DMS 273 (cell line): ENCODE data around the gene EPB41L4B.
"Not testable (repeated sequence)": the region's sequence is repeated elsewhere in the genome, so short reads cannot be mapped to it uniquely, and the experiment has no call there.

Experiments
- DNase-seq: peaks from one replicate; lab custom pipeline; 2025; ENCODE audit not compliant: unreplicated experiment; lab: John Stamatoyannopoulos, UW

EPB41L4B gene

DNA sequence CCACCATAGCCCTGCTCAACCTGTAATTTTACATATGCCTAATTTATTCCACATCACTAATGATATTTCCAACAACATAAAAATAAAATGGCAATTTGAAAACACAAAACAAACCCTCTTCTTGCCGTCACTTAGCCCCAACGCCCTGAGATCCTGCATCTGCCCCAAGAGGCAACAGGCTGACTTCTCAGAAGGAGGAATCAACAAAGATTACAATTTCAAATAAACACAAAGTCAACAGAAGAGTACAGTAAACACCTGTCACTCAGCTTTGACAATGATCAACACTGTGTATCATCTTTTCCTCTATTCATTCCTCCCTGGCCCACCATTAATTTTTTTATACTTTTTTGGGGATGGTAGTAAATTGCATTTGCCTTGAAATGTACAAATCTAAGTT lies 19.8 kb downstream of the EPB41L4B start:
- DNase-seq: no peak

DNA sequence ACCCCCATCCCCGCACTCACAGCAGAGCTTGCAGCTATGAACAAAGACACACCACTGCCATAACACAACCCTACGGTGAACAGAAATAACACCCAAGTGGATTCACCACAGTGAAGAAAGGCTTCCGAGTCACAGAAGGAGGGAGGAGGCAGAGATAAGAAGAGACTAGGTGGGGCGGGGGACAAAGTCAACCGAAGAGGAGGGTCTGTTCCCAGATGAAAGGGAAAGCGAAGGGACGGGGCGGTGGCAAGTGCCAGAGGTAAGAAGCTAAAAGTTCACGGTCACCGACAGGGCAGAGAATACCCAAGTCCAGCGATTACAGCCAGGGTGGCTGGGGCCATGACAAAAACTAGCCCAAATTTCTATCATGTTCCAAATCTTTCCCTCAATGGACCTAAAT lies 21.0 kb downstream of the EPB41L4B start:
- DNase-seq: no peak

DNA sequence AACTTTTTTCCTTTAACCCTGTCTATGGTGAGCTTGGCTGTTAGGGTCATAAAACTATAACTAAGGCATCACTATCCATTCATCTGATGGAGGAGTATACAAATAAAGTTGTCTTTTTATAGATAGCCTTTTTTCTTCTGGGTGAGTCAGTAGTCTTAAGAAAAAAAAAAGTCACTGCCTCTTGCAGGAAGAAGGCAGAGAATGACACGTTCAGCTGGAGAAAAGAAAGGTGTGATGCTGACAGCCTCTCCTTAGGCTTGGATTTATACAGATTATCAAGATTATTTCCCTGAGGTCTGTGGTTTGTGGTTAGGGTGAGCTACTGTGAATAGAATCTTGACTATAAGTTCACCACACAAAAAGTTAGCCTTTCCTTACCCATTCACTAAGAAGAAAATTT lies 23.0 kb downstream of the EPB41L4B start:
- no peak for DNase-seq

DNA sequence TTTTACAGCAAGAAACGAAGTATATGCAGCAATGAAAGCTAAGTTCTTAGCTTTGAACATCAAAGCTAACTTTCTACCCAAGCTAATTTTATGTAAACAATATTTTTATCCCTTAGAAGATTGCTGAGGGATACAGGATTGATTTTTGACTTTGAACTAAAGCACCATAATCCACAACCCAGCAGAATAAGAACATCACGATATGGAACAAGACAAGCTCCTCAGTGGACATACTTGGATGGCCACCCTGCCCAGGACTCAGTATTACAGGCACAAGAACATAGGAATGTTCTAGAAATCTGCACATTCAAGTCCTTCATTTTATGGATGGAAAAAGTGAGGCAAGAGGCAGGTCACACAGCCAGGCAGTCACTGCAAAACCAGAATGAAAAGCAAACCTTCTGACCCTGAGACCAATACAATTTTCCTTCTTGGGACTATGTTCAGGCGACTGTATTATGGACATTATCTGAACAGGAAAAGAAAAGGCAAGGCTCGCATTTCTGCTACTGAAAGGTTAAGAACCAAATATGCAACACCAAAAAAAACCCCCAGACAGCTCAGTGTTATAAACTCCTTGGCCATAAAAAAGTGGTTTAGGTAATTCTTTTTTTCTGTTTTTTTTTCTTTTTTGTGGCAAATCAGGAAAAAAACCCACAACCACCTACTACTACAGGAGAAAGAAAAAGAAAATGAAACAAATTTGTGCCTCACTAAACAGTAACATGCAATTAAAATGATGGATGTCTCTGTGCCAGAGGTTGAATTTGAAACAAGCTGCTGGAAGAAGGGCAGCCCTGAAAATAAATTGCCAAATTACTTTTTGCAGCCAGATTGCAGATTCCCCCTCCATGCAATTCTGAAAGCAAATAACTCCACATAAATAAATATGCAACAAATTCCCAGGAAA lies 25.4 kb downstream of the EPB41L4B start:
- DNase-seq: no peak

DNA sequence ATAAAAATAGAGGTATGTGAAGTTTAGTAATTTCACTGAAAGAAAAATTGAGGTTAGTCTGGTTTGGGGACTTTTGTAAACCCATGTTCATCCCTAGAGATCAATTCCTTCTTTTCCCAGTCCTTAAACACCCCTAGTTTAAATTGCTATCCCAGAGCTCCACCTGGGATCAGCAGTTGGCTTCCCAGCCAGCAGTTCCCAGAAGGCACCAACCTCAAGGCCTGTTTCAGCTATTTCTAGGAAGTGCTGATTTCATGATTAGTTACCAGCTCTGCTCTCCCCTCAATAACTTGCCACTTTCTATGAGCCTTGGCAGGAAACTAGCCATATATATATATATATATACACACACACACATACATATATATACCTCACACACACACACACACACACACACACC lies 30.5 kb downstream of the EPB41L4B start:
- no peak for DNase-seq

DNA sequence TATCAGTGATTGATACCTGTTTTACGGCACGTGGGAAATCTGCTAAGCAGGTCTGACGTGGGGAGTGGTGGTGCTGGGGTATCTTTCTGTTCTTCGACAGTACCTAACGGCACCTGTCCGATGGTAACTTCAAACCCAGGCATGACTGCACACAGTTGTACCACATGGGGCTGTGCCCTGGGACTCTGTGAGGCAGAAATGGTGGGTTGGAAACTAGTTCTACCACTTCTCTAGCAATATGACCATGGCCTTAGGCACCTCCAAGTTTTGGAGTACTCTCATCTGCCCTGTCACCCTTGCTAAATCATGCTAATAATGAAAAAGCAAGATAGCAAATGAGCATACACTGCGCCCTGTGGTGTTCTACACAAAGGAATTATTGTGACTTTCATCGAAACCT lies 30.9 kb downstream of the EPB41L4B start:
- DNase-seq: no peak

DNA sequence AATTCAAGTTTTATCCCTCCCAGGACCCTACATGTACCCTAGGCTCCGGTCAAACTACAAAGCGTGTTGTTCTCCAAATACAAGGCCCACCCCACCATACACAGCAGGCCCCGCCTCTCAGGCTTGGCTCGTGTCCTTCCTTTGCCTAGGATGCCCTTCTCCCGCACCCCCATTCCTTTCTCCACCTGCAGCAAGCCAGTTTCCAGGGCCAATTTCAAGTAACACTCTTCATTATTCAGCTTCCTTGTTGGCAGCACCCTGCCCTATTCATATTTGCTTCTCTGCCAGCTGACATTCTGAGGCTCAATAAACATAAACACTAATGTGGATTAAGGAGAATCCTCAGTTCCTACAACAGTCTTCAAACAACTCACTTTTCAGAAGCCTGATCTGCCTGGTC lies 31.7 kb downstream of the EPB41L4B start:
- peak; percentile 7 for DNase-seq

DNA sequence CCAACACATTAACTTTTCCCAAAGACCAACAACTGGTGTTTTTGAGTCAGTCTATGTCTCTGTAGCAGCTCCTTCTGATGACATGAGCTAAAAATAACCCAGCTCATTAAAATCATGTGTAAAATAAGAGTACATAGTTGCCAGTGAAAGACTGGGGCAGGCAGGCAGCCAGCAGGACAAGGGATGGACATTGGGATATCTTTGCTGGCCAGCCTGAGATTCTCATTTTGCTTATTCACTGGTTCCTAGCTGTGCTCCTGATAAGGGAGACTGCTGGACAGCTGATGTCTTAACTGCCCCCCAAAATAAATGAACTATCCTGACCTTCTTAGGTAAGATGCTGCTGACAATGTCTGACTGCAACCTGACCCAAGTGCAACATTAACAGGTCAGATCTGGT lies 33.9 kb downstream of the EPB41L4B start:
- DNase-seq: no peak

DNA sequence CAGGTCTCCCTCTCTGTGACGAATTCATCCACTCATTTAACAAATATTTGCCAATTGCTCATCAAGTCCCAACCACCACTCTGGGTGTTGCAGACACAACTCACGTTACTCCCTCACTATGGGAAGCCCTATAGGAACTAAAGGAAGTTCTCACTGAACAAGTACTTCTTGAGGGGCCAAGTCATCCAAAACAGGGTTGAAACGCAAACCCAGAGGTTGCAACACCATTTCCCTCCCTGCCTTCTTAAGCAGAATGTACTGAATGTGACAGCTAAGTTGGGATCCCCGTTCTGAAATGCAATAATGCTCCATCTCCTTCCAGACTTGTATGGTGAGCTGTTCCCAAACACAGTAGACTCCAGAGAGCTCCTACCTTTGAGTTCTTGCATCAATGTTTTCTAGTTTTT lies 34.3 kb downstream of the EPB41L4B start:
- DNase-seq: peak; percentile 17

DNA sequence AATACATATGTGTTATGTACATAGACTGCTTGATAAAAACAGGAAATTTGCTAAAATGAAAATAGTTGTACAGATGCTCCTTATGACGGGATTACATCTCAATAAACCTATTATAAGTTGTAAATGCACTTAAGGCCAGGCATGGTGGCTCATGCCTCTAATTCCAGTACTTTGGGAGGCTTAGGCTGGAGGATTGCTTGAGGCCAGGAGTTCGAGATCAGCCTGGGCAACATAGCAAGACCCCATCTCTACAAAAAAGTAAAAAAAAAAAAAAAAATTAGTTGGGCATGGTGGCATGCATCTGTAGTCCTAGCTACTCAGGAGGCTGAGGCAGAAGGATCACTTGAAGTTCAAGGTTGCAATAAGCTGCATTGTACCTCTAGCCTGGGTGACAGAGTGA lies 37.2 kb downstream of the EPB41L4B start:
- not testable (repeated sequence) for DNase-seq

DNA sequence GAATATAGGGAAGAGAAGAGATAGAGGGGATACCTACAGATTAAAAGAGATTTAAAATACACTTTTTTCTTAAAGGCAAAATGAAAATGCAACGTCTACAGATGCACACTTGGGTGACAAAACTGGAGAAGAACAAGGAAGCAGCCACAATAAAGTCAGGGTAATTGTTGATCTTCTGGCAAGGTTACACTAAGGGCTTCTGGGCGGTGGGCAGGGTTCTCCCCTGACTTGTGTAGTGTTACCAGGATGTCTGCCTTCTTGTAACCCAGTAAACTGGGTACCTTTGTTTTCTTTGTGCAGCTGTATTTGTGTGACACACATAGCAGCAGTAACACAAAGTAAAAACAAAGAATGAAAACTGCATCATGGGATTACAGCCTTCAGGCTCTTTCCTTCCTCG lies 37.8 kb downstream of the EPB41L4B start:
- no peak for DNase-seq

DNA sequence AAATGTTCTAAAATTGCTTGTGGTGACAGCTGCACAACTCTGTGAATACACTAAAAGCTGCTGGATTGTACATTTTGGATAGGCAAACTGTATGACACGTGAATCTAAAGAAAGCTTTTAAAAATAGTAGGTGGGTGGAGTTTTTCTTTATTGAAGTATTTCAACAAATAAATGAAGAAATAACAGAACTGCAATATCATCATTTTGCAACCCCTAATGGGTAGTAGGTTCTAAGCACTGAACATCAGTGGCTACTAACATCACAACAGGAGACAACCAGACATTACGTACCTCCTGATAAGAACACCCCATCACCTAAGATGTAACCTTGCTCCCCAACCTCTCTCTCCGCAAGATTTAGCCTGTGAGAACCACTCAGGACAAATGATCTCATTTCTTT lies 38.6 kb downstream of the EPB41L4B start:
- no peak for DNase-seq

DNA sequence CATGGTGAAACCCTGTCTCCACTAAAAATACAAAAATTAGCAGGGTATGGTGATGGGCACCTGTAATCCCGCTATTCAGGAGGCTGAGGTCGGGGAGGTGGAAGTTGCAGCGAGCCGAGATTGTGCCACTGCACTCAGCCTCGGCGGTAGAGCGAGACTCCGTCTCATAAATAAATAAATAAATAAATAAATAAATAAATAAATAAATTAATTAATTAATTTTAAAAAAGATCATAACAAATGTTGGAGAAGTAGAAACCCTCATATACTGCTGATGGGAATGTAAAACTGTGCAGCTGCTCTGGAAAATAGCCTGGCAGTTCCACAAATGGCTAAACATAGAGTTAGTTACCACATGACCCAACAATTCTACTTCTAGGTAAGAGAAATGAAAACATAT lies 39.3 kb downstream of the EPB41L4B start:
- DNase-seq: peak; percentile 25

DNA sequence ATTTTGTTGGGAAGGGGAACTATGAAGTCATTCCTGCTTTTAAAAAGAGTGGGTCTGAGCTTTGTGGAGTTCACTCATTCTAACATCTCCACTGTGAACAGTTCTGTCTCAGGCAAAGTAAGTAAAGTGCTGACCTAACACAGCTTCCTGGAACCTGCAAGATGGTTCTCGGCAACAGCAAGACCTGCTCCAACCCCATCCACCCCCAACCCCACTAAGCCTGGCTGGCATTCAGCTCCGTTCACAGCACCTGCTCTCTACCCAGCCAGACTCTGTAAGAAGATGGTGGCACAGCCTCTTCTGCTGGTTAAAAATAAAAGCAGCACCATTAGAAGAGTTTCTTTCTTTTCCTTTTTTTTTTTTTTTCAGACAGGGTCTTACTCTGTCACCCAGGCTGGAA lies 42.0 kb downstream of the EPB41L4B start:
- peak; percentile 93 for DNase-seq

DNA sequence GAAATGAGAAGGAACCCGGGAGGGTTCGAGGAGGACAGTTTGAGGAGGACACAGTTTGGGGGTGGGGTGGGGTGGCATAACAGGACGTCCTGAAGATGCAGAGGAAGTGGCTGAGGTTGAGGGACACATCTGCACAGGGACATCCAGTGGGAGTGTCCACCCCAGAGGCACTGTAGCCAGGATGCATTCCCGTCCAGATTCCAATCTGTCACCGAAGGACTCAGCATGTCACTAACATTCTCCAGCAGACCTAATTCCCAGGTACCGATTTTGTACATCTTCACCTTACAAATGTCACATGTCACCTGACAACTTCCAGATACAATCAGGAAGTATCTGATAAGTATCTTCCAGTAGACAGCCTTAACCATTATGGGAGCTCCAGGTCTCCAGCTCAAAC lies 42.6 kb downstream of the EPB41L4B start:
- no peak for DNase-seq

DNA sequence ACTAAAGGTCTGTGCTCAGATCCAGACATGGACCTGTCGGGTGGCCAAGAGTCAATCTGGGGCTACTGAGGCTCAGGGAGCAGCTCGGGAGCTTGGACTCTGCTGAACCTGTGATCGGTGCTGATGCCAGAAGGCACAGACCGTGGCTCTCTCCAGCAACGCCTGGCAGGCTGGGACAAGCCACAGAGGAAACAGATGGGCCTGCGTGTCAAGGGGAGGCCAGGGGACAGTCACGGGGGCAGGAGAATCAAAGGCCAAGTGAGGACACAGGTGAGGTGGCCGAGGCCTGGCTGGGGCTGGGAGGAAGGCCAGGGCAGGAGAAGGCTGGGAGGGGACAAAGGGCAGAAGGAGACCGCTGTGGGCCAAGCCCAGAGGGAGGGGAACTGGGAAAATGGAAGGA lies 43.4 kb downstream of the EPB41L4B start:
- DNase-seq: peak; percentile 92

DNA sequence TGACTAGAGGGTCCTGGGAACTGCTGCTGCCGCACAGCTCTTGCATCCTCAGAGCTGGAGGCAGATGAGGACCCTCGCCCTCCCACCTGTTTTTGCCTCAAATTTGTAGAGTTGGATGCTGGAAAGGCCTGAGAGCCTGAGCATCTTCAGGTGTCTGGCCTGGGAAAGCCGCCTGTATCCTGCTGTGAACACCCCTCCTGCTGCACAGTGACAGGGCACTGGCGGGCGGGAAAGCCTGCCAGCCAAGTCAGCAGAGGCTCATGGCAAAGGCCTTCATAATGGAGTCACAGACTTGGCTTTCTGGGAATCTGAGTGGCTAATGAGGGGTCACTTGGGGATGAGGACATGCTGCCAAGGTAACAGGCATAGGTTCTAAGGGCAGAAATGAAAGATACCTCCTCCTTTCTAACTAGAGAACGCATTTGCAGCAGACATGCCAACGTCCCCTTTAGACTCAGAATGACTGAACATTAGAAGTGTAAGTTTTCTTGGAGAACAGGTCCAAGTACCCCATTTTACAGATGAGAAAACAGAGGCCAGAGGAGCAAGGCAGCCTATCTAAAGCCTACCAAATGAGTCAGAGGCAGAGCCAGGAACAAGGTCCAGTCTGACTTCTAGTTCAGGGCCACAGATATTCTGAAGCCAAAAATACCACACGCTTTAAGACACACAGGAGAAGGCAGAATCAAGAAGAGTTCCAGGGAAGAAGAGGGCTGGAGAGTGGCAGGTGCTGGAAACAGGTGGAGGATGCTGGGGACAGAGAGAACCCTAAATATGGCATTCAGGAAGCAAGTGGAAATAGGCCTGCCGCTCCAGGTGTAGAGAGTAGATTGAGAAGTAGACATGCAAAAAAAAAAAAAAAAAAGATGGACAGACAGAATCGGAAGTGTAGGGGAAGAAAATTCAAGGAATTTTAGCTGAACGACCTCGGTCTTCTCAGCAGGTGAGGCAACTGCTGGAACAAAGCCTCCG lies 44.1 kb downstream of the EPB41L4B start:
- peak; percentile 60 for DNase-seq

DNA sequence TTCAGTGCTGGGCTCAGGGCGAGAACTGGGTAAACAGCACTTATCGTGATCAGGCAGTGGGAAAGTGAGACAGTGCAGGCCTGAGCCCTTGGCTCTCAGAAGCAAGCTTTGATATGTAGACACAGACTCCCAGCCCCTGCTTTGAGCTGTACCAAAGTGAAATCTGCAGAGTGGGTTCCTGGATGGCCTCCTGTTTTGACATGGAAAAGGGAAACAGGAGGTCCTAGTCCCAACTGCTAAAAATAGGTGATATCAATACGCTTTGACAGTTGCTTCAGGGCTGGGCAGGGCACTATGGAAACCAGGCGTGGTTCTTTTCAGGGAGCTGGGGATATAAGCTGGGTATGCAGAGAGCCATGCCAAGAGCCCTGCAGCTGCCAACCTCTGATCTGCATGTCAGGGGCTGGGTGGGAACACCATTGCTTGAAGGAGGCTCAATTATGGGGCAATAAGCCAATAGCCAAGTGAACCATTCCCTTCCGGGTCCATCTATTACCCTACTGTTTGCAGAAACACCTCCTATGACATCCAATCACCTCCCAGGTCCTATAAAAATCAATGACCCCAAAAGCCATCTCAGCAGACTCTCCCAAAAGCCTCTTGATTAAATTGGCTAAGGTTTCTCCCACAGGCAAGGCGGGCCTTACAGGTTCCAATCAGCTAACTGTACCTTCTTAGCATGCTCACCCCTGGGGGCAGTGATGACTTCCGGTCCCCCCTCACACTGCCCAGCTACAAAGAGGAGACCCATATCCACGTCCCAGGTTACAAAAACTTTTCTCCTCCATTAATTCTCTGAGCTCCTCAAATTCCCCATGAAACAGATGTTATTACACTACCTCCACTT lies 45.8 kb downstream of the EPB41L4B start:
- DNase-seq: peak; percentile 87

DNA sequence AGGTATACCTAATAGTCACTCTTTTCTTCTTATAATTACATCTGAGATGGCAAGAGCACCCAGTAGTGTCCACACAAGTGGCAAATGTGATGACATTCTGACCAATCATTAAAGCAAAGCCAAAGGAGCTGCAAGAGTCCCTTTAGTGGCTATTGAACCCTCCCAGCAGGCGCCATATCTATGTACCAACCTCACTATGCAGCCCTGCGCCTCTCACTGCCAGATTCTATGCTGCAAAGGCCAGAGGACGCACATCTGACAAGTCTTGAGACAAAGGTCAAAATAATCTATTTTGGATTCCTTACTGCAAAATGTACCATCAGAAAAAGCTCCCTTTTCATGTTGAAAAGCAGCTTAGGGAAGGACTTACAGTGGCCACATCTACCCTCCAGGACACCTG lies 47.0 kb downstream of the EPB41L4B start:
- DNase-seq: no peak

DNA sequence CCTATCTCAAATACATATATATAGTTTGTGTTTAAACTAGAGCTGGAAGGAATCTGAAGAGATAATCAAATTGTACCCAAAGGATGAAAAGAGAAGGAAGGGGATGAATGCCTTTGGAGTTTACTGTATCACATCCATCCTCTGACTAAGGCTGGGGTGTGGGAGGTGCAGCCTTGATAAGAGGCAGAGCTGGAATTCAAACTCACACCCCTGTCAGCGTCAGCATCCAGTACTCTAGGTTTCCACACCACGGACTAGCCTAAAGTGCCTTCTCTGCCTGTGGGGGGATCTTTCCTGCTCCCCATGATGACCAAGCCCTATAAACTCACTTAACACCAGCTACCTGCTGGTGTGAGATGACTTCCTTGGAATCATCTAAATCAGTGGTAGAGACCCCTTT lies 48.1 kb downstream of the EPB41L4B start:
- DNase-seq: no peak

DNA sequence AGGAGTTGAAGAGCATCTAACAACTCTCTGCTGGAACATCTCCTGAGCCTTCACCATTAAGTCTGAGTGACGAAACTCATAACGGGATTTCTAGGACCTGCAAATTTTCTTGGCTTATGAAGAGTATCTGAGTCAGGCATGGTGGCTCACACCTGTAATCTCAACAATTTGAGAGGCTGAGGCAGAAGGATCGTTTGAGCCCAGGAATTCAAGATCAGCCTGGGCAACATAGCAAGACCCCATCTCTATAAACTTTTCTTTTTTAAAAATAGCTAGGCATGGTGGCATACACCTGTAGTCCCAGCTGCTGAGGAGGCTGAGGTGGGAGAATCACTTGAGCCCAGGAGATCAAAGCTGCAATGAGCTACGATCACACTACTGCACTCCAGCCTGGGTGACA lies 48.8 kb downstream of the EPB41L4B start:
- no peak for DNase-seq
